ENCODE data around the gene SPACA6. TPM values are rescaled to one million over a fixed set of nuclear protein-coding genes. Genes with fewer than 3 reads are reported as not detected.

SPACA6 gene
- polyA plus RNA-seq, 1 donor (not counting 4 experiments of a cell fraction or from before 2014, with no cell fraction given), result 4.3 TPM

GRCh38 chr19:51719251-51719988 lies 26.3 kb downstream of the SPACA6 start:
- DNase-seq (ENCODE audit: low read depth, low spot score) (no peak), FAIRE-seq (no peak)
- no peak overlapping the region for H3K4me2 ChIP-seq (ENCODE audit: control insufficient read depth, extremely low read depth, insufficient read depth, low read depth, low read length)
- no peaks in the 10 kb centered on the region for H4K20me1 ChIP-seq (ENCODE audit: control insufficient read depth, extremely low read depth, insufficient read depth, low read length)
- no peaks in the 10 kb centered on the region for H3K79me2 ChIP-seq (ENCODE audit: control insufficient read depth, insufficient read depth, low read length)
- no peak overlapping the region for H3K9ac ChIP-seq (ENCODE audit: control insufficient read depth, extremely low read depth, insufficient read depth, low read length)
- no peak overlapping the region for H3K27ac ChIP-seq (ENCODE audit: control insufficient read depth, insufficient read depth, low read length)
- dilution Hi-C loops (cut with MboI; ENCODE audit: extremely low pct_ligation_motif_present, low sequenced_read_pairs), result no loop called here
- H2AFZ ChIP-seq (ENCODE audit: control insufficient read depth, low read length), result no peak overlapping the region
- H3K4me1 ChIP-seq (ENCODE audit: control insufficient read depth, extremely low read depth, insufficient read depth, low read length), result peaks cover 4% of the 10 kb centered on the region
- H3K9me3 ChIP-seq (ENCODE audit: control insufficient read depth, low read depth, low read length), result no peaks in the 10 kb centered on the region
- peaks cover 23% of the 10 kb centered on the region for H3K27me3 ChIP-seq (ENCODE audit: control insufficient read depth, extremely low read depth, insufficient read depth, low read length)
- no peaks in the 10 kb centered on the region for H3K36me3 ChIP-seq (ENCODE audit: control insufficient read depth in 2 of 2, extremely low read depth in 1 of 2, insufficient read depth in 2 of 2, low read length in 2 of 2)
- no peak overlapping the region for H3K4me3 ChIP-seq (ENCODE audit: control insufficient read depth in 2 of 3, extremely low read depth in 1 of 3, insufficient read depth in 2 of 3, low read depth in 1 of 3, low read length in 3 of 3)
- H3K9me1 ChIP-seq (ENCODE audit: control insufficient read depth, extremely low read depth, insufficient read depth, low read length), result no peaks in the 10 kb centered on the region
- no peak for TF ChIP-seq EZH2 (IDR thresholded peaks at IDR 0.05; ENCODE audit: low read length)
- no peak for TF ChIP-seq CTCF (optimal IDR thresholded peaks at IDR 0.05 in 1 of 3, IDR thresholded peaks at IDR 0.05 in 1 of 3, conservative IDR thresholded peaks at IDR 0.05 in 1 of 3; ENCODE audit: extremely low read depth in 1 of 3, insufficient read depth in 2 of 3, low read length in 3 of 3)

DNA sequence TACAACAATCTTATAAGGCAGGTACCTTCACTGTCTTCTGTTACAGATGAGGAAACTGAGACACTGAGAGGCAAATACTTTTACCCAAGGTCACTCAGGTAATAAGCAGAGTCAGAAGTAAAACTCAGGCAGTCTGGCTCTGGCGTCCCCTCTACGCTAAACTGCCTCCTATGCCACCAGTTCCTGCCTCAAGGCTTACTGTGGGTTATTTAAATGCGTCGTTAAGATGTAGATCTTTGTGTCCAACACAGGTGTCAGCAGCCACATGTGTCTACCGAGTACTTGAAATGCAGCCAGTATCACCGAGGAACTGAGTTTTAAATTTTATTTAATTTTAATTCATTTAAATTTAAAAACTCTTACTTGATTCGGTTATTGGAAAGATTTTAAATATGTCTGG lies 28.8 kb downstream of the SPACA6 start:
- dilution Hi-C loops (cut with MboI; ENCODE audit: extremely low pct_ligation_motif_present, low sequenced_read_pairs), result no loop called here
- FAIRE-seq (no peak), DNase-seq (ENCODE audit: low read depth, low spot score) (no peak)
- Histone ChIP-seq H3K27ac (ENCODE audit: control insufficient read depth, insufficient read depth, low read length) (no peak overlapping the region), H3K4me3 (ENCODE audit: control insufficient read depth in 2 of 3, extremely low read depth in 1 of 3, insufficient read depth in 2 of 3, low read depth in 1 of 3, low read length in 3 of 3) (no peak overlapping the region), H4K20me1 (ENCODE audit: control insufficient read depth, extremely low read depth, insufficient read depth, low read length) (no peaks in the 10 kb centered on the region), H3K27me3 (ENCODE audit: control insufficient read depth, extremely low read depth, insufficient read depth, low read length) (peaks cover 31% of the 10 kb centered on the region), H3K4me1 (ENCODE audit: control insufficient read depth, extremely low read depth, insufficient read depth, low read length) (peaks cover 25% of the 10 kb centered on the region), H3K9me1 (ENCODE audit: control insufficient read depth, extremely low read depth, insufficient read depth, low read length) (no peaks in the 10 kb centered on the region), H3K9me3 (ENCODE audit: control insufficient read depth, low read depth, low read length) (no peaks in the 10 kb centered on the region), H3K4me2 (ENCODE audit: control insufficient read depth, extremely low read depth, insufficient read depth, low read depth, low read length) (no peak overlapping the region), H3K36me3 (ENCODE audit: control insufficient read depth in 2 of 2, extremely low read depth in 1 of 2, insufficient read depth in 2 of 2, low read length in 2 of 2) (no peaks in the 10 kb centered on the region), H3K9ac (ENCODE audit: control insufficient read depth, extremely low read depth, insufficient read depth, low read length) (no peak overlapping the region), H3K79me2 (ENCODE audit: control insufficient read depth, insufficient read depth, low read length) (no peaks in the 10 kb centered on the region), H2AFZ (ENCODE audit: control insufficient read depth, low read length) (no peak overlapping the region)
- TF ChIP-seq CTCF (optimal IDR thresholded peaks at IDR 0.05 in 1 of 3, IDR thresholded peaks at IDR 0.05 in 1 of 3, conservative IDR thresholded peaks at IDR 0.05 in 1 of 3; ENCODE audit: extremely low read depth in 1 of 3, insufficient read depth in 2 of 3, low read length in 3 of 3) (no peak), EZH2 (IDR thresholded peaks at IDR 0.05; ENCODE audit: low read length) (no peak)

All from keratinocyte (primary cell).